PC-9 (cell line): ENCODE results near the gene TLE1. TPM values are rescaled to one million over a fixed set of nuclear protein-coding genes. Genes with fewer than 3 reads are reported as not detected.

Experiments
- BruUV-seq: library from RNA; stranded (reverse); fragments of 400-500 nt; replicated peaks from 2 replicates; lab custom pipeline; 2021; lab: Mats Ljungman, UMichigan
- CTCF ChIA-PET: fragments of 300-600 bp; sonication (Branson Sonifier 250); formaldehyde crosslinking; loops from one replicate; lab custom pipeline; 2022; ENCODE audit warnings: antibody characterized with exemption; lab: Charles Lee
- POLR2A ChIA-PET: fragments of 300-600 bp; sonication (Branson Sonifier 250); formaldehyde crosslinking; loops from one replicate; lab custom pipeline; 2022; ENCODE audit warnings: antibody characterized with exemption; ENCODE audit not compliant: unreplicated experiment; lab: Charles Lee
- DNase-seq, 2 experiments: peaks; one replicate each; pipeline versions ENCODE4 v3.0.0 to v3.0.0-alpha.2; 2015 to 2022; ENCODE audit warnings: mixed read lengths in 1 of 2
- H2AFZ ChIP-seq: fragments of 200-600 bp; sonication (generic); 2 replicates; pipeline ENCODE4 v1.8.1; 2017; ENCODE audit warnings: antibody characterized with exemption
- H3F3A ChIP-seq: fragments of 200-600 bp; sonication (generic); 2 replicates; pipeline ENCODE4 v1.8.1; 2017; ENCODE audit warnings: antibody characterized with exemption, mild to moderate bottlenecking, low read depth; ENCODE audit not compliant: insufficient read depth
- H3K27ac ChIP-seq: fragments of 200-600 bp; sonication (generic); 2 replicates; pipeline ENCODE4 v1.6.1; 2016; ENCODE audit warnings: mixed run types
- H3K27me3 ChIP-seq: fragments of 200-600 bp; sonication (generic); 2 replicates; pipeline ENCODE4 v1.6.1; 2016; ENCODE audit warnings: low read depth, mixed run types; ENCODE audit not compliant: insufficient read depth
- H3K36me3 ChIP-seq: fragments of 200-600 bp; sonication (generic); 2 replicates; pipeline ENCODE4 v1.6.1; 2016; ENCODE audit warnings: low read depth, mixed run types
- H3K4me1 ChIP-seq: fragments of 200-600 bp; sonication (generic); replicated peaks from 2 replicates; pipeline ENCODE4 v1.6.1; 2016; ENCODE audit warnings: mixed run types; ENCODE audit not compliant: insufficient read depth
- H3K4me2 ChIP-seq: fragments of 200-600 bp; sonication (generic); 2 replicates; pipeline ENCODE4 v1.6.1; 2017; ENCODE audit warnings: mixed run types
- H3K4me3 ChIP-seq: fragments of 200-600 bp; sonication (generic); 2 replicates; pipeline ENCODE4 v1.6.1; 2016; ENCODE audit warnings: mixed run types
- H3K79me2 ChIP-seq: fragments of 200-600 bp; sonication (generic); 2 replicates; pipeline ENCODE4 v1.6.1; 2017; ENCODE audit warnings: low read depth, mixed run types
- H3K9me2 ChIP-seq: fragments of 200-600 bp; sonication (generic); 2 replicates; pipeline ENCODE4 v1.8.1; 2017; ENCODE audit warnings: mild to moderate bottlenecking; ENCODE audit not compliant: insufficient read depth
- H3K9me3 ChIP-seq: fragments of 200-600 bp; sonication (generic); 2 replicates; pipeline ENCODE4 v1.8.1; 2016; ENCODE audit warnings: low read depth; ENCODE audit not compliant: insufficient read depth
- H4K20me1 ChIP-seq: fragments of 200-600 bp; sonication (generic); 2 replicates; pipeline ENCODE4 v1.8.1; 2017; ENCODE audit not compliant: insufficient read depth
- CTCF ChIP-seq: fragments of 200-600 bp; sonication (generic); conservative IDR thresholded peaks from 2 replicates; pipeline ENCODE4 v1.6.1; 2017; ENCODE audit warnings: mixed run types, antibody characterized with exemption, mild to moderate bottlenecking, moderate library complexity
- EZH2 ChIP-seq: fragments of 200-600 bp; sonication (generic); IDR thresholded peaks from 2 replicates; pipeline ENCODE4 v1.8.0; 2017; ENCODE audit warnings: antibody characterized with exemption, low read depth
- intact Hi-C: fragments of 100-400 bp; cut with micrococcal nuclease; formaldehyde crosslinking; loops from one replicate; pipeline ENCODE4 v1.10.0; 2022; ENCODE audit not compliant: unreplicated experiment
- total RNA-seq: library from RNA; stranded (reverse); gene quantifications from 2 replicates; pipeline ENCODE4 v1.2.3, GENCODE V29; 2021

Gene TLE1
- total RNA-seq, 1 experiment from 2014 or later, result 80.9 TPM

DNA sequence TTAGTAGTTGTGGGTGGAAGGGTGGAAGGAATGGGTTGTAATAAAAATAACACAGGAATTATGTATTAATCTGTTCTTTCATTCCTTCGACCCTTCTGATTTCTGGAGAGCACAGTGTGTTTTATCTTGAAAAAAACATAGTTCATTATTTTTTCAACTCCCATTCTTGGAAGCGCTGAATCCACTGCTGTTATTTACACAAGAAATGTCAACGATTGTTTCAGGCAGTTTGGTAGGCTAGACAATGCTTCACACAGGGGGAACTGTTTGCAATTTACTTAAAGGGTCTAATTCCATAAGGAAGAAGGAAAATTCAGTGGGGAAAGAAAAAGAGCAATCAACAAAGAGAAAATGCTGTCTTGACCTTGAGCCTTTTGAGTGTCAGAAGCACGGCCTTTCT lies 142.9 kb downstream of the TLE1 start:
- no peak for TF ChIP-seq EZH2
- TF ChIP-seq CTCF, result no peak
- CTCF ChIA-PET, result no interaction called here
- no peaks in the 10 kb centered on the region for H3K27me3 ChIP-seq
- no peak overlapping the region for H3K4me3 ChIP-seq
- H4K20me1 ChIP-seq, result no peaks in the 10 kb centered on the region
- no peak overlapping the region for H2AFZ ChIP-seq
- H3K9me2 ChIP-seq, result no peaks in the 10 kb centered on the region
- H3K4me2 ChIP-seq, result no peak overlapping the region
- no peak for DNase-seq
- no peaks in the 10 kb centered on the region for H3K36me3 ChIP-seq
- POLR2A ChIA-PET, result no interaction called here
- H3K9me3 ChIP-seq, result peaks cover 5% of the 10 kb centered on the region; the same call in 1 of the 2 replicates
- H3K79me2 ChIP-seq, result no peaks in the 10 kb centered on the region
- intact Hi-C loops, result no loop called here
- peaks cover 10% of the 10 kb centered on the region; the same call in 1 of the 2 replicates for H3K4me1 ChIP-seq
- H3K27ac ChIP-seq, result no peak overlapping the region
- no TSS peak for BruUV-seq
- no peaks in the 10 kb centered on the region for H3F3A ChIP-seq

GRCh38 chr9:81543695-81544094 lies 145.7 kb downstream of the TLE1 start:
- H3K9me2 ChIP-seq, result no peaks in the 10 kb centered on the region
- POLR2A ChIA-PET, result interaction anchor here (0.5 to 0.6 kb wide), 3 partner anchors 320 to 1257 kb away, joined by 3 to 8 read pairs (median 3); no protein-coding TSS in a partner anchor
- no peak overlapping the region for H3K4me2 ChIP-seq
- no peak overlapping the region for H2AFZ ChIP-seq
- TF ChIP-seq CTCF, result no peak
- no peak for TF ChIP-seq EZH2
- H3K9me3 ChIP-seq, result peaks cover 5% of the 10 kb centered on the region; the same call in 1 of the 2 replicates
- H3K27me3 ChIP-seq, result no peaks in the 10 kb centered on the region
- CTCF ChIA-PET, result no interaction called here
- intact Hi-C loops, result no loop called here
- H3K36me3 ChIP-seq, result no peaks in the 10 kb centered on the region
- no peaks in the 10 kb centered on the region for H4K20me1 ChIP-seq
- no peak overlapping the region for H3K4me3 ChIP-seq
- H3K27ac ChIP-seq, result no peak overlapping the region
- DNase-seq, result no peak
- no peaks in the 10 kb centered on the region for H3F3A ChIP-seq
- no TSS peak for BruUV-seq
- no peaks in the 10 kb centered on the region for H3K79me2 ChIP-seq
- H3K4me1 ChIP-seq, result no peaks in the 10 kb centered on the region

DNA sequence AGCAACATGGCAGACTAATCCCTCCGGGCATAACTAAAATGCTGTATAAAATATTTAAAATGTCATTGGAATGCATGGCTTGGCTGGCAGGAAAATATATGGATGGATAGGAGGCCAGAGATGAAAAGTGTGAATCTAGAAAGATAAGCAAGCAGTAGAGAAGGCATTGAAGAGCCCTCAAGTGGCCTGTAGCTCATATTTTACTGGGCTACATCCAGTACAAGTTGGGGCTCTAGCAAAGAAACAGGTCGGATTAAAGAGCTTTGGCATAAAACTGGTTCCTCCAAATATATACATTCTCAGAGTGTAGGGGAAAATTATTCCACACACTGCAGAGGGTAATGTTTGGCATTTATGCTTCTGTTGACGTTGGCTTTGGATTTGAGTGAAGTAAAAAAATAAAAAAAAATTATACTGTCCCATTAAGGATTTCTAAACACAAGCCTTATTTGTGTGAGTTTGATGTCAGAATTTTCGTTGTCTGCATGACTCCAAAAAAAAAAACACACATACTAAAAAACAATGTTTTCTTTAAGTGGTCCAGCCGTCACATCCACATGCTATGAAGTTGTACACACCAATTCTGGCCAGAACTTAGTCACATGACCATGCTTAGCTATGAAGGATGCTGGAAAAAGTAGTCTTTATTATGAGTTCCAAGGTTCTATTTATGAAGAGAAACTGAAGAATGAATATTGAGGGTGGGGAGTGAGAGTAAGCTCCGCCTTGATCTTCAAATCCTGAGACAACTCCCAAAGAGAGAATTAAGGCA lies 147.0 kb downstream of the TLE1 start:
- no peaks in the 10 kb centered on the region for H3F3A ChIP-seq
- no peak for DNase-seq
- no peaks in the 10 kb centered on the region for H4K20me1 ChIP-seq
- no peak overlapping the region for H2AFZ ChIP-seq
- H3K4me1 ChIP-seq, result no peaks in the 10 kb centered on the region
- no peak overlapping the region for H3K27ac ChIP-seq
- H3K79me2 ChIP-seq, result no peaks in the 10 kb centered on the region
- H3K4me2 ChIP-seq, result no peak overlapping the region
- no peak overlapping the region for H3K4me3 ChIP-seq
- no TSS peak for BruUV-seq
- no peaks in the 10 kb centered on the region for H3K9me3 ChIP-seq
- intact Hi-C loops, result no loop called here
- no peaks in the 10 kb centered on the region for H3K27me3 ChIP-seq
- CTCF ChIA-PET, result no interaction called here
- POLR2A ChIA-PET, result interaction anchor here (0.6 kb wide), 2 partner anchors 9 to 123 kb away, joined by 3 read pairs; no protein-coding TSS in a partner anchor
- no peaks in the 10 kb centered on the region for H3K9me2 ChIP-seq
- no peak for TF ChIP-seq CTCF
- no peak for TF ChIP-seq EZH2
- H3K36me3 ChIP-seq, result no peaks in the 10 kb centered on the region
